GM19025 (cell line): ENCODE data around the gene ERP44.

Source experiments
- ATAC-seq: cut with Tn5 transposase; IDR thresholded peaks from one replicate; pipeline ENCODE4 v1.9.1; 2021; ENCODE audit warnings: mild to moderate bottlenecking, low read depth, moderate library complexity; ENCODE audit not compliant: unreplicated experiment

The ERP44 gene

GRCh38 chr9:99955606-99956005 is 143.2 kb downstream of the ERP44 start:
- no peak for ATAC-seq

DNA sequence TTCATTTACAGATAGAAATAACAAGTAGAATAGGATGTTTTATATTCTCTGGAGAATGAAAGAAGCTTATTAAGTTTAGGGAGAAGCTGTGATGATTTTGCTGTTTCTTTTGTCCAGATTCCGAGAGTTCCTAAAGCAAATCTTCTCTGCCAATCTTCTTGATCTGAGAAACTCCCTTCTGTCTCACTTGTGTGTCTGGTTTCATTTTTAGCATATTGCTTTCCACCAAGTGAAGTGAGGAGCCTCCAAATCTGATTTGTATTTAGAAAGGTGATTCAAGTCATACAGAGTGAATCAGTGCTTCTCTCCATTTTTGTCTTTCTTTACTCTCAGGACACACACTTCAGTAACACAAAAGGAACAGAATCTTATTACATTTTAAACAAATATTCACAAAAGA is 144.0 kb downstream of the ERP44 start:
- no peak for ATAC-seq

- no peak for ATAC-seq
These were observed 144.8 kb downstream of the ERP44 start for GRCh38 chr9:99953861-99954507.

GRCh38 chr9:99948896-99949295 is 149.9 kb downstream of the ERP44 start:
- no peak for ATAC-seq

DNA sequence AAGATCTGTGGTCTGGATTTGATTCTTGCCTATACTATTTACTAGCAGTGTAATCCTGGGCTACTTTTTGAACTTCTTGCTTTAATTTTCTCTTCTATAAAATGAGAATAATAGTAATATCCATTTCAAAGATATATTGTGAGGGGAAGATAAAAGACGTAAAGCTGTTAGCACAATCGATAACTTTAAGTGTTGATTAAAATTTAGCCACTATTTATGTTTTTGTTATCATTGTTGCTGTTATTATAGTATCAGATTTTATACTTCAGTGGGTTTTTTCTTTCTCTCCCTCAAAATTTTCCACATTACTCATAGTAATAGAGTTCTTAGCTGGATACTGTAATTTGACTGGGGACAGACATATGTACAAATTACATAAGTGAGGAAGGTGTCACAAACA is 150.3 kb downstream of the ERP44 start:
- ATAC-seq, result no peak

GRCh38 chr9:99947395-99947794 is 151.4 kb downstream of the ERP44 start:
- no peak for ATAC-seq

GRCh38 chr9:99936947-99937587 is 161.7 kb downstream of the ERP44 start:
- ATAC-seq, result no peak

DNA sequence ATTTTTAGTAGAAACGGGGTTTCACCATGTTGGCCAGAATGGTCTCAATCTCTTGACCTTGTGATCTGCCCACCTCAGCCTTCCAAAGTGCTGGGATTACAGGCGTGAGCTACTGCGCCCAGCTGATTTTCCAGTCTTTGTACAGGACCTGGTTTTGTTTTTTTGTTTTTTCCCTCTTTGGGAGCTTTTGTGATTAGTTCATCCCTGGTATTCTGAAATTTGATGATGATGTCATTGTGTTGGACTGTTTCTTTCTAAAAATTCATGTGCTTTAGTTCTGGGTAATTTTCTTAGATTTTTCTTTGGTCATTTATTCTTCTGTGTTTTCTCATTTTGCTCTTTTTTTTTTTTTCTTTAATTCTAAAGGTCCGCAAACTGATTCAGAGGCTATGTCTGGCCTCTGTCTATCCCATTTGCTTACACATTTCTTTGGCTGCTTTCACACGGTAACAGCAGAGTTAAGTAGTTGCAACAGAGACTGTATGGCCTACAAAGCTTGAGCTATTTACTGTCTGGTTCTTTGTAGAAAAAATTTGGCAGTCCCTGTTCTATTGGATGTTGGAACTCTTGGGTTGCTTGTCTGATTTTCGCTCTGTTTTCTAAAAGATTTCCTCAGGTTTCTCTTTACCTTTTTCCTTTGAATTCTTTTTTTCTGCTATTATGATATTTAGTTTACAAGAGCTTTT is 167.5 kb downstream of the ERP44 start:
- no peak for ATAC-seq

DNA sequence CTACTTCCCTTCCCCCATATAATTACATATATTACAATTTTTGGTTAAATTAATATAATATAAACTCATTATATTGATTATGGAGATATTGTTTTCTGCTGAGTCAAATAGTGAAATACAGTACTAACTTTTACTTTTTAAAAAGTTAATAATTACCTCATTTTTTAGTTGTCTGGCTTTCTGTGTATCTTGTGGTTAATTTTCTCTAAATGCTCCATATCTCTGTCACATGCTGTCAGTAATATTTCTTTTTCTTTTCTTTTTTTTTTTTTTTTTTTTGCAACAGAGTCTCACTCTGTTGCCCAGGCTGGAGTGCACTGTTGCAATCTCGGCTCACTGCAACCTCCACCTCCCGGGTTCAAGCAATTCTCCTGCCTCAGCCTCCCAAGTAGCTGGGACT is 169.1 kb downstream of the ERP44 start:
- ATAC-seq, result no peak
